ENCODE measurements around the gene COL4A2. TPM values are rescaled to one million over a fixed set of nuclear protein-coding genes. Genes with fewer than 3 reads are reported as not detected.

The COL4A2 gene
- total RNA-seq, 1 donor from 2014 or later: 1,736 TPM

DNA sequence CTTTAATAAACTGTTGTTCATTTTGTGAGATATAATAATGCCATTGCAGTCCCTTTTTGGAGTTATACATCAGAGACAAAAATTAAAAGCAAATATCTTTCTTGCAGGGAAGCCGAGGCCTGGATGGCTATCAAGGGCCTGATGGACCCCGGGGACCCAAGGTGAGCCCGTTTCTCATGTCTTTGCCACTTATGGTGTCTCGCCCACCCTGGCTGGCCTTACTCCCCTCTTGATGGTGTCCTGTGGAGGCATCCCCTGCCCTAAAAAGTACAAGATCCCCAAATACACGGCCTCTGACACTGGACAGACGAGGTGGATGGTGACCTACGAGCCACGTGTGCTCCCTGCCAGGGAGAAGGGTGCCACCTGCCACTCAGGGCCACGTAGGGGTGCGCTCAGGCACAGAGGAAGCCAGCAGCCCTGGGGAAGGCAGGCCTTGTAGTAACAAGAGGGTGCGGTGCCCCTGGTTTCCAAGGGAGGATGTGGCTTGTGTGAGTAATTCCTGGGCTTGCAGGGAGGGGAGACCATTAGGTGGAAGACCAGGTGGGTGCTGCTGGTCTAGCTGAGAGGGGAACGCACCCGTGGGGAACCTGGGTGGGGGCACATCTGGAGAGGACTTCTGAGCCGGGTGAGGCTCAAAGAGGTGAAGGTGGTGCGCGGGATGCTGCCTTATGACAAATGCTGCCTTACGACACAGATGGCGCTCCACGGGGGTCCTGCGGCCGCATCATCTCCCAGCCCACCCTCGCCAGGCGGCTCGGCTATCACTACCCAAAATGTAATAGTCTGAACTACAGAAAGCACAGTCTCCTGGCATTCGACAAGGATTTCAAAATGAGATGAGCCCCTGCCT is 138.9 kb downstream of the COL4A2 start:
- TF ChIP-seq, protein P1, sequence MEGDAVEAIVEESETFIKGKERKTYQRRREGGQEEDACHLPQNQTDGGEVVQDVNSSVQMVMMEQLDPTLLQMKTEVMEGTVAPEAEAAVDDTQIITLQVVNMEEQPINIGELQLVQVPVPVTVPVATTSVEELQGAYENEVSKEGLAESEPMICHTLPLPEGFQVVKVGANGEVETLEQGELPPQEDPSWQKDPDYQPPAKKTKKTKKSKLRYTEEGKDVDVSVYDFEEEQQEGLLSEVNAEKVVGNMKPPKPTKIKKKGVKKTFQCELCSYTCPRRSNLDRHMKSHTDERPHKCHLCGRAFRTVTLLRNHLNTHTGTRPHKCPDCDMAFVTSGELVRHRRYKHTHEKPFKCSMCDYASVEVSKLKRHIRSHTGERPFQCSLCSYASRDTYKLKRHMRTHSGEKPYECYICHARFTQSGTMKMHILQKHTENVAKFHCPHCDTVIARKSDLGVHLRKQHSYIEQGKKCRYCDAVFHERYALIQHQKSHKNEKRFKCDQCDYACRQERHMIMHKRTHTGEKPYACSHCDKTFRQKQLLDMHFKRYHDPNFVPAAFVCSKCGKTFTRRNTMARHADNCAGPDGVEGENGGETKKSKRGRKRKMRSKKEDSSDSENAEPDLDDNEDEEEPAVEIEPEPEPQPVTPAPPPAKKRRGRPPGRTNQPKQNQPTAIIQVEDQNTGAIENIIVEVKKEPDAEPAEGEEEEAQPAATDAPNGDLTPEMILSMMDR (IDR thresholded peaks at IDR 0.05; ENCODE audit: insufficient read depth, low read length, poor library complexity, severe bottlenecking): no peak
- Histone ChIP-seq H3K4me3 (ENCODE audit: low read depth, low read length) (no peak overlapping the region), H3K27me3 (ENCODE audit: control insufficient read depth, insufficient read depth, low read length) (no peaks in the 10 kb centered on the region), H3K36me3 (ENCODE audit: control insufficient read depth, insufficient read depth, low read length) (peaks cover 4% of the 10 kb centered on the region)
- DNase-seq (ENCODE audit: low read depth): peak; percentile 29

DNA sequence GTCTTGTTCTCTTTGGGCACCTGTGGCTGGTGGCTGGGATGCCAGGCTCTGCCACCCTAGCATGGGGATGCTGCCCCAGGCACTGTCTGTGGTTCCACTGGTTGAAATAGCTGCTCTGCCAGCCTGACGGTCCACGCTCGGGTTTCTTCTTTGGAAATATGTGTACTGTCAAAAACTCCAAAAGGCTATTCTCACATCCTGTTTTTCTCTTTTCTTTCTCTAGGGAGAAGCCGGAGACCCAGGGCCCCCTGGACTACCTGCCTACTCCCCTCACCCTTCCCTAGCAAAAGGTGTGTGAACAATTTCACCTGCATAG is 139.4 kb downstream of the COL4A2 start:
- Histone ChIP-seq H3K4me3 (ENCODE audit: low read depth, low read length) (no peak overlapping the region), H3K27me3 (ENCODE audit: control insufficient read depth, insufficient read depth, low read length) (no peaks in the 10 kb centered on the region), H3K36me3 (ENCODE audit: control insufficient read depth, insufficient read depth, low read length) (peaks cover 4% of the 10 kb centered on the region)
- no peak for DNase-seq (ENCODE audit: low read depth)
- TF ChIP-seq, protein P1 (IDR thresholded peaks at IDR 0.05; ENCODE audit: insufficient read depth, low read length, poor library complexity, severe bottlenecking): no peak

DNA sequence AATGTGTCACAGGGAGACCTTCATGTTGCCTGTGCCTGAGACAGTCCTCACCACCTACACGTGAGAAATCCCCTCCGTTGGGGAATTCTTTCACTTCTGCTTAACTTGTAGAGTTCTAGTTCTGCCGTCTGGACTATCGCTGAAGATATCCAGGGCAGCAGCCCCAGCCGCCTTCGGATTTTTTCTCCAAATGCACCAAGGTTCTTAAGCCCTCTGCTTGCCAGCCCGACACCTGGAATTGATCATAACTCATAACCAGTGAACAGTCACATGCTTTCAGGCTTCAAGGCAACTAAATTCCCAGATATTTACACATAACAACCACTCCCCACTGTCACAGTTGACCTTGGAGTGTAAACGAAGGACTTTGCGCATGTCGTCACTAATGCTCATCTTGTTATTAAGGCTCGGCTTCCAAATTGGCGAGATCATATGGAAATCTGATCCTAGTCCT is 140.0 kb downstream of the COL4A2 start:
- peaks cover 4% of the 10 kb centered on the region for H3K36me3 ChIP-seq (ENCODE audit: control insufficient read depth, insufficient read depth, low read length)
- H3K27me3 ChIP-seq (ENCODE audit: control insufficient read depth, insufficient read depth, low read length): no peaks in the 10 kb centered on the region
- TF ChIP-seq, protein P1 (IDR thresholded peaks at IDR 0.05; ENCODE audit: insufficient read depth, low read length, poor library complexity, severe bottlenecking): no peak
- DNase-seq (ENCODE audit: low read depth): no peak
- no peak overlapping the region for H3K4me3 ChIP-seq (ENCODE audit: low read depth, low read length)

DNA sequence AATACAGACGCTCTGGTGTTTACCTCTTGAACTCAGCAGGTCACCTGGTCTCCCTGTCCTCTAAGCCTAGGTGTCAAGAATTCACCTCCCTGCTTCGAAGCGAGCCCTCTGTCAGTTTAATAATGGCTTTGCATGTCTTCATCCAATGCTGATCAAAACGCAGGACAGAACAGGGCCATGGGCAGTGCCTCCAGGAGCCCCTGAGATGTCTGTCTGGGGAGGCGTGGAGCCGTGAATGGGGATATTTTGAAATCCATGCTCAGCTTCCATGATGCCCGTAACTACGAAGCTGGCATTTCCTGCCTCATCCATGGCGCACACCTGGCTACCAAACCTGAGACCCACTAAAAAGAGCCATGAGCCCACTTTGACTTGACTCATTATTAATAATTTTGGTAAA is 140.7 kb downstream of the COL4A2 start:
- TF ChIP-seq, protein P1 (IDR thresholded peaks at IDR 0.05; ENCODE audit: insufficient read depth, low read length, poor library complexity, severe bottlenecking): no peak
- Histone ChIP-seq H3K36me3 (ENCODE audit: control insufficient read depth, insufficient read depth, low read length) (peaks cover 4% of the 10 kb centered on the region), H3K27me3 (ENCODE audit: control insufficient read depth, insufficient read depth, low read length) (no peaks in the 10 kb centered on the region), H3K4me3 (ENCODE audit: low read depth, low read length) (no peak overlapping the region)
- DNase-seq (ENCODE audit: low read depth): no peak

DNA sequence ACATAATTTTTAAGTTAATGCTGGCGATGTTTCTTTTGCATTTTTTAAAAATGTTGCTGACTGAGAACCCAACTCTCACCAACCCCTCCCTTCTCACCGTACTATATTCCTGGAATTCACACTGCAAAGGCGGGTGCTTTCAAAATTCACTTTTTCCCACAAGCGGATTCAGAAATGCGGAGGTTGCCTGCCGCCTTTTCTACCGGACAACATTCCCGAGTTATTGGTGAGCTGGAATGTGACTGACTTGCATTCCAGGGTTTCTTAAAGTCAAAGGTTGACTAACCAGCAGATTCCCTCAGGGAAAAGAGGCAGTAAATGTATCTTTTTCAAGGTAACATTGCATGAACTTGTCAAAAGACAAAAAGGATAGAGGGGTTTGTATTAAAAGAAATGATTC is 141.1 kb downstream of the COL4A2 start:
- H3K27me3 ChIP-seq (ENCODE audit: control insufficient read depth, insufficient read depth, low read length): no peaks in the 10 kb centered on the region
- TF ChIP-seq, protein P1 (IDR thresholded peaks at IDR 0.05; ENCODE audit: insufficient read depth, low read length, poor library complexity, severe bottlenecking): no peak
- no peak overlapping the region for H3K4me3 ChIP-seq (ENCODE audit: low read depth, low read length)
- H3K36me3 ChIP-seq (ENCODE audit: control insufficient read depth, insufficient read depth, low read length): peaks cover 4% of the 10 kb centered on the region
- DNase-seq (ENCODE audit: low read depth): peak; percentile 77

DNA sequence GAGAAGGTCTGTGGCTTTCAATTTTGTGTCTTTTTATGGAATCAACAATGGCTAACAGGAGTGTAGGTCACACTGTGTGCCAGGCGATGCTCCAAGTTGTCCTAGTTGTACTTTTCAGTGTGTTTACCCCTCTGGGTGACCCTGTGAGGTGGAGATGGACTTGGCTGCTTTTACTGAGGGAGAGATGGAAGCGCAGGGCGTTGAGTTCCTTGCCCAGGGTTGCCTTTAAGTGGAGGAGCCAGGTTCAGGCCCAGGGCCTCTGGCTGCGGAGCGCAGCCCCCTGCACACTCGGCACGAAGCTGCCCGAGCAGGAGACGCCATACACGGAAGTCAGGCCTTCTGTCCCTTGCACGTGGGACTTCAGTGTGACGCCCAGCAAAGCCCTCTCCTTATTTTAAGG is 141.6 kb downstream of the COL4A2 start:
- Histone ChIP-seq H3K36me3 (ENCODE audit: control insufficient read depth, insufficient read depth, low read length) (peaks cover 4% of the 10 kb centered on the region), H3K27me3 (ENCODE audit: control insufficient read depth, insufficient read depth, low read length) (no peaks in the 10 kb centered on the region), H3K4me3 (ENCODE audit: low read depth, low read length) (no peak overlapping the region)
- TF ChIP-seq, protein P1 (IDR thresholded peaks at IDR 0.05; ENCODE audit: insufficient read depth, low read length, poor library complexity, severe bottlenecking): no peak
- no peak for DNase-seq (ENCODE audit: low read depth)
